ENCODE data around the gene RBMS2. TPM values are rescaled to one million over a fixed set of nuclear protein-coding genes. Genes with fewer than 3 reads are reported as not detected.

The RBMS2 gene
- total and polyA plus RNA-seq, 10 of the 15 experiments (the other 5 are each of a cell fraction or from before 2014, with no cell fraction given) = 0.56 to 7.1 (median 2.4) TPM

- peak; percentile 54; the same call in 1 of the 2 replicates for TF ChIP-seq ZBTB40 (IDR thresholded peaks at IDR 0.05; ENCODE audit: borderline replicate concordance)
- TF ChIP-seq SKIL (IDR thresholded peaks at IDR 0.05; ENCODE audit: low read depth, poor library complexity, severe bottlenecking) = peak; percentile 33
- TF ChIP-seq RELB (IDR thresholded peaks at IDR 0.05; ENCODE audit: low read depth) = peak; percentile 100
These were observed 108.6 kb downstream of the RBMS2 start, which contains the start of gene BAZ2A (continued) for GRCh38 chr12:56630180-56630632.
